NCI-H2107 treated with DMSO at 0.1 percent for 48 hours (cell line): ENCODE data around the gene NACA.
A peak's percentile ranks its signal among the peaks of the same experiment; 100 is the strongest.
"Not testable (repeated sequence)": the region's sequence is repeated elsewhere in the genome, so short reads cannot be mapped to it uniquely, and the experiment has no call there.

Experiments
- DNase-seq: peaks from one replicate; lab custom pipeline; 2025; ENCODE audit not compliant: unreplicated experiment; lab: John Stamatoyannopoulos, UW

Gene NACA

DNA sequence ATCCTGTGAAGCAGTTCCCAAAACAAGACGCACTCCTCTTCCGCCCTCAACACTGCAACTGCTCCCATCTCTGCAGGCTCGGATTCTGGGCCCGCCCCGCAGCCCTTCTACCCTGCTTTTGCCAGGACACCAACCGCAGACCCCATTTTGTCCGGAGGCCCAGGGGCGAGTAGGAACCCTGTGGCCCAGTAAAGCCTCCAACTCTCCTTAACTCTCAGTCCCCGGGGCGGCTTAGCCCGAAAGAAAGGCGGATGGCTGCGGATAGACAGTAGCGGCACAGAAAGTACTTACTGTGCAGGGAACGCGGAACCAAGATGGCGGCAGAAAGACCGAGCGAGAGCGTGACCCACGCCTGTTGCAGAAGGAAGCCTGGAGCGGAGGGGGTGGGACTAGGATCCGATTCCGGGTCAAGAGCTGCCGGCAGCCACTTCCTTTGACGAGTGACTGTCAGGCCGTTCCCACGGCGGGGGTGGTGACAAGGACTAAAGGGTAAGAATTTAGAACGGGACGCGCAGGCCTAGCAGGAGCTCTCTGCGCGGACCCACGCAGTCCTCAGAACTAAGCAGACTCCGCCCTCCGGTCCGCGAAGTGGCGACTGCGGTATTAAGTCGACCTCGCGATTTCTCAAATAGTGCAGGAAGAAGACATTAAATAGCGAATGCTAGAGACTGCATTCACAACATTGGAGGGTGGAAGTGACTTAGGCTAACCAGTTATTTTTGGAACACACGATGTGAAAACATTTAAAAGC, at the start of gene NACA:
TSS of gene NACA (minus strand) at position 328 of the 751 bp plus-strand sequence. CDS start 778 bp downstream, outside the sequence.
- DNase-seq = peak; percentile 98

DNA sequence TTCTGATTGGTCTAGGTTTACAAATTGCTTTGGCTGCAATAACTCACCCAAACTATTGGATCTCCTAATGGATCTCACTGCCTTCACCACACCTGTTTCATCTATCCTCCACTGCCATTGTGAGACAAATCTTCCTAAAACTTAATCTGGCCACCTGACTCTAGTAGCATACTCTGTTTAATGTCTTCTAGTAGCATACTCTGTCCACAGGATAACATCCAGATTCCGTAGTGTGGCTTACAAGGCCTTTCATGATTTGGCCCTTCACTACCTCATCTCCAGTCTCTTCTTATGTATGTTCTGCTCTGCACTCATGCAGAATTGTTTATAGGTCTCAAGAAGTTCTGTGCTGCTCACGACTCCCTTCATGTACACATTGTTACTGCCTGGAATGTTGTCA, 48.0 kb upstream of the NACA start:
- no peak for DNase-seq

DNA sequence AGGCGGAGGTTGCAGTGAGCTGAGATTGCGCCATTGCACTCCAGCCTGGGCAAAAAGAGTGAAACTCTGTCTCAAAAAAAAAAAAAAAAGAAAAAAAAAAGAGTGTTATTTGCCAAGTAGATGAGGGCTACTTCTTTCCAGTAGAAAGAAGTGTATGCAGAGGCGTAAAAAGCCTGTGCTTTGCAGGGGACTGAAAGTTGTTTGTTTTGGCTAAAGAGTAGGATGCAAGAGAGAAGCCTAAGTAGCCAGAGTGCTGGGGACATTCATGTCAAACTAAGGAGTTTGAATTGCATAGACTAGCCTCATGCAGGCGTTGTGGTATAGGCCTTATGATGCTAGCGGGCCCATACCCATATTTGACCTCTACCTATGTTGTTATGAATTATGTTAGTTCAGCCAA, 47.5 kb upstream of the NACA start:
- DNase-seq = no peak

DNA sequence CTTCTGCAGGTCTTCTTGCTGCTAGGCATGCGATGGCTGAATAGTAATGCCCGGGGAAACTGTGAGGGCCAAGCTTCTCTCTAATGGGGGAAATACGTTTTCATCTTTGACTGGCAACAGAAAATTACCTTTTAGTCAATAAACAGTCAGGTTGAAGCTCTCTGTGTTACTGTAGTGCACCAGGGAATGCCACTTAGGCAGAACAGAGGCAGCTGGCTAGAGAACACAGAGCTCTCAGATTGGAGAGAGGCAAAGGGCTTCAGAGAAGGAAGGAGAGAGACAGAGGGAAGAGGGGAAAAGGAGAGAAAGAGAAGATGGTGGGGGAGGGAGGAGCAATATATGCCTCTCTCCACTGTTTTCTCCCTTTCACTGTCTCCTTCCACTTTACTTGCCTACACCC, 44.8 kb upstream of the NACA start:
- peak; percentile 23 for DNase-seq

DNA sequence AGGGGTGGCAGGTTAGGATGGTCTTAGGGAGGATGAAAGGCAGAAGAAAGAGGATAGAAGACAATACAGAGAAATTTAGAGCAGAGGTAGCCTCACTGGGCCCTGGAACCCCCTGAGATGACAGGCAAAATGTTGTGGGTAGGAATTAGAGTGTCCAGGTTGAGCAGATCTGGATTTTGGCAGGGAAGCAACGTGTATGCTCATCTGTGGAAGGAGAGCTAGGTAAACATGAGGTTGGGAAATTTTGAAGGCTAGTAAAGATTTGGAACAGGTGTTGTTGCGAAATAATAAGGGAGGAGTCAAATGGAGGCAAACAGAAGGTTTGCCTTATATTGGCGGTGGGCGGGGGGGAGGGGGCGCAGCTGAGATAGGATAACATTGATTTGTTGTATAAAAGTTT, 43.3 kb upstream of the NACA start:
- peak; percentile 54 for DNase-seq

DNA sequence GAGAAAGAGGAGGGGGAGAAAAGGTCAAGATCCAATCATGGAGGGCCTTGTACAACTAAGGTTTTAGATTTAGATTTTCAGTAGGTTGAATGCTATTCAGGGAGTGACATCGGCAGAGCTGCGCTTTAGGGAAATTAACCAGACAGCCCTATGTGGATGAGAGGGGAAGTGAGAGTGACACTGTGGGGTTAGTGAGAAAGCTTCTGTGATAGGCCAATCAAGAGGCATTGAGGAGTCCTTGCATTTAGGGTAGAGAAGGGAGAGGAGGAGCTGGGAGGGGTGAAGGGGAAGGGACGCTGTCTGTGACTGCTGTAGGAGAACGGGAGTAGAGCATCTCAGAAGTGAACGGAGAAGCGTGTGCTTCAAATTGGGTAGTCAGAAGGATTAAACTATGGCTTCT, 41.4 kb upstream of the NACA start:
- no peak for DNase-seq

DNA sequence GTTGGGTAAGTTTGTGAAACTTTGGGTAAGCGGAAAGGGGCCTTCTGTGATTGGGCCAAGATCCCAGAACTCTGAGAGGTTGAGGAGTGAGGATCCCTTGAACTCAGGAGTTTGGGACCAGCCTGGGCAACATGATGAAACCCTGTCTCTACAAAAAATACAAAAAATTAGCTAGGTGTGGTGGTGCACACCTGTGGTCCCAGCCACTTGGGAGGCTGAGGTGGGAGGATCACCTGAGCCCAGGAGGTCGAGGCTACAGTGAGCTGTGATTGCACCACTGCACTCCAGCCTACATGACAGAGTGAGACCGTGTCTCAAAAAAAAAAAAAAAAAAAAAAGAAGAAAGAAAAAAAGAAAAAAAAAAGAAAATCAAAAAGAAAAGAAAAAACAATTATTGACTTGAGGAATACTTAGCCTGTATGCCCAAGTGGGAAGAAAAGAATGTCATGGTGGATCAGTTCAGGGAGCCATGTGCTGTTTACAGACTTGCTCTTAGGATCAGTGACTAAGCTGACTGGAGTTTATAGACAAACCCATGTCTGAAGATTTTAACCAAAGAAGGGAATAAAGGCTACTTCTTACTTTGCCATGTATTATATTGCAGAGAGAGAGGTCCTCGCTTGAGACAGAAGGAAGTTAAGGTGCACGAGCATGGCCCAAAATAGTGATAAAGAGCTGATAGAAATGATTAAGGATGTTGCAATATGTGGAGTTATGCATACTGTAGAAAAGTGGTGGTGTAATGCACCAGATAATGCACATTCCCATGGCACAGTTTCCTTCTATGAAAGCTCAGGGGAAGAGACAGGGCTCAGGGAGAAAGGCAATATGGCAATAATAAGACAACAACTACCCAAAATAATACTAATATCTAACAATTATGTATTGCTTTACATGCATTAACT, 38.9 kb upstream of the NACA start:
- no peak for DNase-seq

DNA sequence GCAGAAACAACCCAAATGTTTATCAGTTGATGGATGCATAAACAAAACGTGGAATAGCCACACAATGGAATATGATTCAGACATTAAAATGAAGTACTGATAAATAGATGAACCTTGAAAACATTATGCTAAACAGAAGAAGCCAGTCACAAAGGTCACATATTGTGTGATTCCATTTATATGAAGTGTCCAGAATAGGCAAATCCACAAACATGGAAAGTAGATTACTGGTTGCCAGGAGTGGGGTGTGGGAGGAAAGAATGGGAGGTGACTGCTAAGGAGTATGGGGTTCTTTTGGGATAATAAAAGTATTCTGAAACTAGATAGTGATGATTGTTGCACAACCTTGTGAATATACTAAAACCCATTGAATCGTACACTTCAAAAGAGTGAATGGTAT, 36.7 kb upstream of the NACA start:
- no peak for DNase-seq

DNA sequence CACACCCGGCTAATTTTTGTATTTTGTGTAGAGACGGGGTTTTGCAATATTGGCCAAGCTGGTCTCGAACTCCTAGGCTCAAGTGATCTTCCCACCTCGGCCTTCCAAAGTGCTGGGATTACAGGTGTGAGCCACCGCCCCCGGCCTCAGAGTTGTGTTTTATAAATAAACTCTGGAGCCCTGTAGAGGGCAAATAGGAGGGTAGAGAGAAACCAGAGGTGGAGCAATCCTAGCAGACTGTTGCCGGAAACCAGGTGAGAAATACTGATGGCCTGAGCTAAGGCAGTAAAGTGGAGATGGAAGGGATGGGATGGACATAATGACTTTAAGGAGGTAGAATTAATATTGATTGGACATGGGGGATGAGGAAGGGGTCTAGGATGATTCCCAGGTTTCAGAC, 35.4 kb upstream of the NACA start:
- no peak for DNase-seq

DNA sequence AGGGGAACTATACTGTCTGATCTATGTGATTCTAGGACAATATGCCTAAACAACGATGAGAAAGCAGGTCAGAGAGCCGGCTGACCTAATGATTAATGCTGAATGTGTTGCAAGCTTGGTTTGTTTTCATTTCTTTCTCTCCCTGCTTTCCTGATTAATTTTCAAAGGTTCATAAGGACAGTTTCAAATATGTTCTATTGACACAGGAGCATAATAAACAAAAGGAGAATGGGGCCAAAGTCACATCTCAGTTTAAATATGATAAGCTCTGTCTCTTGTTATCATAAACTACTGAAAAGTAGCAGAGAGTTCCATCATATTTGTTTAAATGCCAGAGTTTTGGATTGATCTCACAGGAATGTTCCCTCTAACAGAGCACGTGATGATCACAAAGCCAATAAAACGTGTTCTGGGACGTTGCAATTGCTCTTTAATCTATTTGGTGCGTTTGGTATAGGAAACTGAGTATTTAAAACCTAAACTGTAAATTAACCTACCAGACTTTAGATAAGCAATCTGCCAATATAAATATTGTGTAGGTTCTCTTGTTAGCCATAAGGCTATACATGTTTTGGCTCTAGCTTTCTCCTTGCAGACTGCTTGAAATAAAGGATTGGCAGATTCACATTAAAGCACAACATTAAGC, 34.3 kb upstream of the NACA start:
- DNase-seq = no peak

DNA sequence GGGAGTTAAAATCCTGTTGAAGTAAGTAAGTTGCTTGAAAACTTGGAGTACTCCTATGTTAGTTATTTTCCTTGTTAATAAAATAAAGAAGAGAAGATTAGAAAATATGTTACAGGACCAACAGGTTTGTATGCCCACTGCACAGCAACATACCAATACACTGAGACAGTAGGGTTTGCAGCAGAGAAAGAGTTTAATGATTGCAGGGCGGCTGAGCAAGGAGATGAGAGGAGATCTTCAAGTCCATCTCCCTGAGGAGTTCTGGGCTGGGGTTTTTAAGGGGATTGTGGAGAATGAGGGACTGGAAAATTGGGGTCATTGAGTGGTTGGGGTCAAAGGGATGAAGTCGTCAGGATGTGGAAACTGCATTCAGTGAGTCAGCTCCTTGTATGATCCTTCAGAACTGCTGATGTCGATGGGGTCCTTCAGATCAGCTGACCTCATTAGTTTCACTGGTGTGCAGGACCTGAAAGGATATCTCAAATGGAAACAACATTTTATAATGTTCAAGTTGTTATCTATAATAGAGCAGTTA, 33.7 kb upstream of the NACA start:
- no peak for DNase-seq

DNA sequence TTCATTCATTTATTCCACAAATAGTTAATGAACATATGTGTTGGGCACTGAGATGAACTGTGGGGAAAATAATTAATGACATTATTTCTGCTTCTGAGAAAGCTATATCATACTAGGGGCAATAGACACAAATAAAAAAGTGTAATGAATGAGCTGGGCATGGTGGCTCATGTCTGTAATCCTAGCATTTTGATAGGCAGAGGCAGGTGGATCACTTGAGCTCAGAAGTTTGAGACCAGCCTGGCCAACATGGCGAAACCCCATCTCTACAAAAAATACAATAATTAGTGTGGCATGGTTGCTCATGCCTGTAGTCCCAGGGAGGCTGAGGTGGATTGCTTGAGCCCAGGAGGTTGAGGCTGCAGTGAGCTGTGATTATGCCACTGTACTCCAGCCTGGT, 32.9 kb upstream of the NACA start:
- DNase-seq = not testable (repeated sequence)

DNA sequence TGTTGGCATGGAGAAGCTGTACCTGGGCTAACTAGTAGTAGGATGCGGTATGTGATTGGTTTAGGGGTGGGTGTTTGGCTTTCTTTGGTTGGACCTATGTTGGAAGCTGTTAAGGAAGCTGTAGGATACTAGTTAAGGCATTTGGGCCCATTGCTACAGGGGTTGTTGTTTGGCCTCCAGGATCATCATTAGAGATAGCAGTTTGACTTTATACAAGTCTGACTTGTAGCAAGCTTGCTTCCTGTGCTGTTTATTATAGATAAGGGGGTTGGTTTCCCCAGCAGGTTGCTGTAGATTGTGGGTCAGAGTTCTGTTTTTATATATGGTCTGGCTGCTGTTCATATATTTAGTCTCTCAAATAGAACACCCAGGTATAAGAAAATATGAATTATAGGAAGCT, 28.5 kb upstream of the NACA start:
- DNase-seq = no peak

DNA sequence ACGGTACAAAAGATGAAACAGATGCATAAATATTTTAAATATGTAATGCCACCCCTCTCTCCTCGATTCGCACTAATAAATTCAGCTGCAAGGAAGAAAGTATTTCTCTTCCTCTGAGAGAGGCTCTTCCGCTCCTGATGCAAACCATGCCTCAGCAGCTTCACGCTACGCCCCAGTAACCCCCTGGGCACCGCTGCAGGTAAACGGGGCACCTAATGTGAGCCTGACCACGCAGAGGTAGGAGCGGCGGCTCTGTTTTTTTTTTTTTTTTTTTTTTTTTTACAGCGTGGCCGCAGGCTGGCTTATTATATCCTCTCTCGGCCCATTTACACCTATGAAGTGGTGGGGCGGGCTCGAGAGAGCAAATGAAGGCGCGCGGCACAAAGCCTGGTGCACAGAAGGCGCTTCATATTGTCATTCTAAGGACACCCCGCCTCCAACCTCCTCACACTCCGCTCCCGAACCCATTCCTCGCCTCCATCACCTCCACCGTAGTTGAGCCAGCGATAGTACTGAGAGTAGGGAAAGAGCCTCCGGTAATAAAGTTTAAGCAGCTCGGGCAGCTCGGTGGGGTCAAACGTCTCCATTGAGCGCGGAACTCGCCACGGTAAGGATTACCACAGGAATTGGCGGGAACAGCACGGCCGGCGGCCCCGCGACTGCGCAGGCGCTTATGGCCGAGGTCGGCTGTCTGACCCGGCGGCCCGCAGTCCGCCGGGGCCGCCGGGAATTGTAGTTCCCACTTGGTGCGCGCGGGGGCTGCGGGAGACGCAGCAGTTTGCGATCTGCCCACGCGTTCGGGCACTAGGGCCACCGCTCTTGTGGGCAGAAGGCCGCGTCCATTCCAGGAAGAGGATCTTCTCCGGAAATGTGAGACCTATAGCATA, 26.9 kb upstream of the NACA start, which contains the start of gene PRIM1:
TSS of gene PRIM1 (minus strand) at position 612 of the 887 bp plus-strand sequence. CDS start at position 587, 25 bp downstream.
- DNase-seq = peak; percentile 89

DNA sequence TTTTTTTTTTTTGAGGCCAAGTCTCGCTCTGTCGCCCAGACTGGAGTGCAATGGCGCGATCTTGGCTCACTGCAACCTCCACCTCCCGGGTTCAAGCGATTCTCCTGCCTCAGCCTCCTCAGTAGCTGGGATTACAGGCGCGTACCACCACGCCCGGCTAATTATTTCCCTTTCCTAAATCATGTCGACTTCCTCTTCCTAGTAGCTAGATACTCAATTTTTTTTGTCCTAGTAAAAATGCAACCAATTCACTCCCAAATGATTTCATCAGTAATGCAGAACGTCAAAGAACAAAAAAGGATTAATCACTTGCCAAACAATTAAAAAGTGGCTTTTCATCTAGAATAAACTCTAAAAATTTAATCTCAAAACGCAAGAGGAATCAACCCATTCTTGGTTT, 25.5 kb upstream of the NACA start:
- DNase-seq = not testable (repeated sequence)

DNA sequence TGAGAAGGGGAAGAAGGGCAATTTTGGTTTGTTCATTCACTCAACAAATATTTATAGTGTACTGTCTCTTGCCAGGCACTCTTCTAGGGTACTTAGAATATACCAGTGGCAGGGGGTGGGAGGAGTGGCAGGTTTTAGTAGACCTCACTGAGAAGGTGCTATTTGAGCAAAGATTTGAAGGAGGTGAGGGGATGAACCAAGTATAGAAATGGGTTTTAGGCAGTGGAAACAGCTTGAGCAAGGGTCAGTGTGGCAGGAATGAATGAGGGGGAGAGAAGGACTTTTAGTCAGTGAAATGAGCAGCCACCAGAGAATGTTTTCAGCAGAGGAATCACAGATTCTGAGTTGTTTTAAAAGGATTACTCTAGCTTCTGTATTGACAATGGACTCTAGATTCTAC, 24.8 kb upstream of the NACA start:
- no peak for DNase-seq

DNA sequence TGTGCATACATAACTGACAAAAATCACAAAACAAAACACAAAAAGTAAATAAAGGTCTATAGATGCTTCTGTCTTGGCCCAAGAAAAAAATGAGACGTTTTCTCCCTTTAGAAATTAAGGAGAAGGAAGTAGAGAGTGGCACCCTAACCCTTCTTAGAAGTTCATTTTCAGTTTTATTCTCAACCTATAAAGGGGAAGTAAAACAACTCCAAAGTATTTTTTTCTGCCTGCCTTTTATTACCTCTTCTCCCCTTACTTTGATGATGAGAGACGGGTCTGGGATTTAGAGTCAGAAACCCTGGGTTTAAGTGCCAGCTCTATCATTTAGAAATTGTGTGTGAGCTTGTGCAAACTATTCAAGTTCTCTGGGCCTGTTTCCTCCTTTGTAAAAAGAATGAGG, 24.3 kb upstream of the NACA start:
- DNase-seq = no peak

DNA sequence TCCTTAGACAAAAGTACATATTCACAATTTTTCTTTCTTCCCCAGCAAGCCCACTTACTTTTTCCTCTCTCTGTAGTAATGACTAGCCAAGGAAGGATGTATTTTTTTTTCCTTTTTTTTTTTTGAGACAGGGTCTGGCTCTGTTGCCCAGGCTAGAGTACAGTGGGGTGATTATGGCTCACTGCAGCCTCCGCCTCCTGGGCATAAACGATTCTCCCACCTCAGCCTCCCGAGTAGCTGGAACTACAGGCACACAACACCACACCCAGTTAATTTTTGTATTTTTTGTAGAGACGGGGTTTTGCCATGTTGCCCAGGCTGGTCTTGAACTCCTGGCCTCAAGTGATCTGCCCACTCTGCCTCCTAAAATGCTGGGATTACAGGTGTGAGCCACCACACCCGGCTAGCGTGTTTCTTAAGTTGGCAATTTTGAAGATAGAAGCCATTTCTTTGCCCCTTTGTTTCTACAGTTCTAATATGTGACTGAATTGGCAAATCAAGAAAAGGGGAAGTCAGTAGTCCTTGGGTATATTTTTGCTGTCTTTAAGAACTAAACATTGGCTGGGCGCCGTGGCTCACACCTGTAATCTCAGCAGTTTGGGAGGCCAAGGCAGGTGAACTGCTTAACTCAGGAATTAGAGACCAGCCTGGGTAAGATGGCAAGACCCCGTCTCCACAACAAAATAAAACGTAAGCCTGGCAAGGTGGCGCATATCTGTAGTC, 3.2 kb upstream of the NACA start:
- no peak for DNase-seq

DNA sequence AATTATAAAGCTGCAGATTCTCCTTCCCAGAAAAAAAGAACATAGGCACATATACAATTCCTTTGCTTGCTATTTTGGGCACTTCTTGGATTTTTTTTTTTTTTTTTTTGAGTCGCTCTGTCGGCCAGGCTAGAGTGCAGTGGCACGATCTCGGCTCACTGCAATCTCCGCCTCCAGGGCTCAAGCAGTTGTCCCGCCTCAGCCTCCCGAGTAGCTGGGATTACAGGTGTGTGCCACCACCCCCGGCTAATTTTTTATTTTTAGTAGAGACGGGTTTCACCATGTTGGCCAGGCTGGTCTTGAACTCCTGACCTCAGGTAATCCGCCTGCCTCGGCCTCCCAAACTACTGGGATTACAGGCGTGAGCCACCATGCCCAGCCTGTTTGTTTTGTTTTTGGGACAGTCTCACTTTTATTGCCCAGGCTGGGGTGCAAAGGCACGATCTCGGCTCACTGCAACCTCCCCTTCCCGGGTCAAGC, 1.1 kb upstream of the NACA start:
- DNase-seq = not testable (repeated sequence)

DNA sequence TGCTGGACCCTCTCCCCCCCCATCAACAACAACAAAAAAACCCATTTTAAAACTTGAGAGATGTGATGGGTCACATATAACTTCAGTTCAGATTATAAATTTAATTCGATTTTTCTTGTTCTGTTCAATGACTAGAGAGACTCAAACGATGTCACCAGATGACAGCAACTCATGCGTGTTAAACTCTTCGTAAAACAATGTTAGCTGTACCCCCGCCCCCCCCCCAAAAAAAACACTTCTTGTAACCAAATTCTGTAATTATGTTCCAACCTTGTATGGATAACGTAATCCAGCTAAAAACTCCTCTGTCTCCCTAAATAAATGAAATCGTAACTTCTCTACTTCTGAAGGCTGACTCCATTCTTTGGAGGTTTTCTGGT, 614 bp upstream of the NACA start:
- no peak for DNase-seq
